ENCODE measurements around the gene FAM20A. TPM values are rescaled to one million over a fixed set of nuclear protein-coding genes. Genes with fewer than 3 reads are reported as not detected.

Gene FAM20A
- total and polyA plus RNA-seq, 2 of the 8 experiments (the other 6 are each of a cell fraction or from before 2014, with no cell fraction given) = 3.6 to 11.9 TPM

DNA sequence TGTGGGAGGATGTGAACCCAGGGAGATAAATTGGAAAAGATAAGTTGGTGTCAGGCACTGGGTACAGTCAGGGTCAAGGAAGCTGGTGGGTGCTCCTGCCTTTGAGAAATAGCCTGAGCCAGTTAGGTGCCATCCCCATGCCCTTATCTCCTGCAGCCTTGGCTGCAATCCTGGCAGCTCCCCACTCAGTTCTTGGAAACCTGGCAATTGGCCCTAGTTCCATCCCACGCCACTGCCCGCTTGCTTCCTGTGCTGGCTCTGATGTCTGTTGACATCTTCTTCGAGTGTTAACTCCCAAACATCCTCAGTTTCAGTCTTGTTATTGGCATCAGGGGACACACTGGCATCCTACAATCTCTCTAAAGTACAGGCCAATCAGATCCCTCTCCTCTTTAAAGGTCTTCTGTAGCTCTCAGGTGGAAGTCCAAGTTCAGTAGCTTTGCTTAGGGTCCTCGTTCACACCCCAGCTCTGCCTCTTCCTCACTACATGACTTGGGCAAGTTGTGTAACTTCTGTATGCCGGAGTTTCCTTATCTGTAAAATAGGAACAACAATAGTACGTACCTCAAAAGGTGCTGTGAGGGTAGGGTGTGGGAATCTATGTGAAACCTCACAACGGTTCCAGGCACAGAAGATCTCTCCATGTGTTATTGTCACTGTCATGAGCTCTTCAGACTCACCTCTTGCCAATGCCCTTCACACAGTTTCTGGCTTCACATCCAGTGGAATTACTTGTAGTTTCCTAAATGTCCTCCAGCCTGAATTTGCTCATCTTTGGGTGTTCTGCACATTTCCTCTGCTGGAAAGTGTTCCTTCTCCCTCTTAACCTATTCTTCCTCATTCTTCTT is 102.5 kb downstream of the FAM20A start (continued):
- TF ChIP-seq, protein P1, sequence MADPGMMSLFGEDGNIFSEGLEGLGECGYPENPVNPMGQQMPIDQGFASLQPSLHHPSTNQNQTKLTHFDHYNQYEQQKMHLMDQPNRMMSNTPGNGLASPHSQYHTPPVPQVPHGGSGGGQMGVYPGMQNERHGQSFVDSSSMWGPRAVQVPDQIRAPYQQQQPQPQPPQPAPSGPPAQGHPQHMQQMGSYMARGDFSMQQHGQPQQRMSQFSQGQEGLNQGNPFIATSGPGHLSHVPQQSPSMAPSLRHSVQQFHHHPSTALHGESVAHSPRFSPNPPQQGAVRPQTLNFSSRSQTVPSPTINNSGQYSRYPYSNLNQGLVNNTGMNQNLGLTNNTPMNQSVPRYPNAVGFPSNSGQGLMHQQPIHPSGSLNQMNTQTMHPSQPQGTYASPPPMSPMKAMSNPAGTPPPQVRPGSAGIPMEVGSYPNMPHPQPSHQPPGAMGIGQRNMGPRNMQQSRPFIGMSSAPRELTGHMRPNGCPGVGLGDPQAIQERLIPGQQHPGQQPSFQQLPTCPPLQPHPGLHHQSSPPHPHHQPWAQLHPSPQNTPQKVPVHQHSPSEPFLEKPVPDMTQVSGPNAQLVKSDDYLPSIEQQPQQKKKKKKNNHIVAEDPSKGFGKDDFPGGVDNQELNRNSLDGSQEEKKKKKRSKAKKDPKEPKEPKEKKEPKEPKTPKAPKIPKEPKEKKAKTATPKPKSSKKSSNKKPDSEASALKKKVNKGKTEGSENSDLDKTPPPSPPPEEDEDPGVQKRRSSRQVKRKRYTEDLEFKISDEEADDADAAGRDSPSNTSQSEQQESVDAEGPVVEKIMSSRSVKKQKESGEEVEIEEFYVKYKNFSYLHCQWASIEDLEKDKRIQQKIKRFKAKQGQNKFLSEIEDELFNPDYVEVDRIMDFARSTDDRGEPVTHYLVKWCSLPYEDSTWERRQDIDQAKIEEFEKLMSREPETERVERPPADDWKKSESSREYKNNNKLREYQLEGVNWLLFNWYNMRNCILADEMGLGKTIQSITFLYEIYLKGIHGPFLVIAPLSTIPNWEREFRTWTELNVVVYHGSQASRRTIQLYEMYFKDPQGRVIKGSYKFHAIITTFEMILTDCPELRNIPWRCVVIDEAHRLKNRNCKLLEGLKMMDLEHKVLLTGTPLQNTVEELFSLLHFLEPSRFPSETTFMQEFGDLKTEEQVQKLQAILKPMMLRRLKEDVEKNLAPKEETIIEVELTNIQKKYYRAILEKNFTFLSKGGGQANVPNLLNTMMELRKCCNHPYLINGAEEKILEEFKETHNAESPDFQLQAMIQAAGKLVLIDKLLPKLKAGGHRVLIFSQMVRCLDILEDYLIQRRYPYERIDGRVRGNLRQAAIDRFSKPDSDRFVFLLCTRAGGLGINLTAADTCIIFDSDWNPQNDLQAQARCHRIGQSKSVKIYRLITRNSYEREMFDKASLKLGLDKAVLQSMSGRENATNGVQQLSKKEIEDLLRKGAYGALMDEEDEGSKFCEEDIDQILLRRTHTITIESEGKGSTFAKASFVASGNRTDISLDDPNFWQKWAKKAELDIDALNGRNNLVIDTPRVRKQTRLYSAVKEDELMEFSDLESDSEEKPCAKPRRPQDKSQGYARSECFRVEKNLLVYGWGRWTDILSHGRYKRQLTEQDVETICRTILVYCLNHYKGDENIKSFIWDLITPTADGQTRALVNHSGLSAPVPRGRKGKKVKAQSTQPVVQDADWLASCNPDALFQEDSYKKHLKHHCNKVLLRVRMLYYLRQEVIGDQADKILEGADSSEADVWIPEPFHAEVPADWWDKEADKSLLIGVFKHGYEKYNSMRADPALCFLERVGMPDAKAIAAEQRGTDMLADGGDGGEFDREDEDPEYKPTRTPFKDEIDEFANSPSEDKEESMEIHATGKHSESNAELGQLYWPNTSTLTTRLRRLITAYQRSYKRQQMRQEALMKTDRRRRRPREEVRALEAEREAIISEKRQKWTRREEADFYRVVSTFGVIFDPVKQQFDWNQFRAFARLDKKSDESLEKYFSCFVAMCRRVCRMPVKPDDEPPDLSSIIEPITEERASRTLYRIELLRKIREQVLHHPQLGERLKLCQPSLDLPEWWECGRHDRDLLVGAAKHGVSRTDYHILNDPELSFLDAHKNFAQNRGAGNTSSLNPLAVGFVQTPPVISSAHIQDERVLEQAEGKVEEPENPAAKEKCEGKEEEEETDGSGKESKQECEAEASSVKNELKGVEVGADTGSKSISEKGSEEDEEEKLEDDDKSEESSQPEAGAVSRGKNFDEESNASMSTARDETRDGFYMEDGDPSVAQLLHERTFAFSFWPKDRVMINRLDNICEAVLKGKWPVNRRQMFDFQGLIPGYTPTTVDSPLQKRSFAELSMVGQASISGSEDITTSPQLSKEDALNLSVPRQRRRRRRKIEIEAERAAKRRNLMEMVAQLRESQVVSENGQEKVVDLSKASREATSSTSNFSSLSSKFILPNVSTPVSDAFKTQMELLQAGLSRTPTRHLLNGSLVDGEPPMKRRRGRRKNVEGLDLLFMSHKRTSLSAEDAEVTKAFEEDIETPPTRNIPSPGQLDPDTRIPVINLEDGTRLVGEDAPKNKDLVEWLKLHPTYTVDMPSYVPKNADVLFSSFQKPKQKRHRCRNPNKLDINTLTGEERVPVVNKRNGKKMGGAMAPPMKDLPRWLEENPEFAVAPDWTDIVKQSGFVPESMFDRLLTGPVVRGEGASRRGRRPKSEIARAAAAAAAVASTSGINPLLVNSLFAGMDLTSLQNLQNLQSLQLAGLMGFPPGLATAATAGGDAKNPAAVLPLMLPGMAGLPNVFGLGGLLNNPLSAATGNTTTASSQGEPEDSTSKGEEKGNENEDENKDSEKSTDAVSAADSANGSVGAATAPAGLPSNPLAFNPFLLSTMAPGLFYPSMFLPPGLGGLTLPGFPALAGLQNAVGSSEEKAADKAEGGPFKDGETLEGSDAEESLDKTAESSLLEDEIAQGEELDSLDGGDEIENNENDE (IDR thresholded peaks at IDR 0.05; ENCODE audit: insufficient replicate concordance, low read length) = no peak
- TF ChIP-seq SP1 (IDR thresholded peaks at IDR 0.05; ENCODE audit: low read depth, low read length) = no peak
- no peak for TF ChIP-seq SUZ12 (IDR thresholded peaks at IDR 0.05; ENCODE audit: low read length)
- no peak for TF ChIP-seq ASH2L (IDR thresholded peaks at IDR 0.05; ENCODE audit: low read length)
- no peak for TF ChIP-seq POU5F1 (IDR thresholded peaks at IDR 0.05; ENCODE audit: low read depth, low read length)
- TF ChIP-seq CEBPB (IDR thresholded peaks at IDR 0.05; ENCODE audit: low read depth, low read length) = no peak
- no peak for TF ChIP-seq ZNF274 (IDR thresholded peaks at IDR 0.05; ENCODE audit: borderline replicate concordance, extremely low read depth, low read length)
- TF ChIP-seq SIN3A (conservative IDR thresholded peaks at IDR 0.05 in 1 of 2, IDR thresholded peaks at IDR 0.05 in 1 of 2; ENCODE audit: low read depth in 1 of 2, low read length in 2 of 2) = no peak
- no peak for TF ChIP-seq POLR2AphosphoS5 (IDR thresholded peaks at IDR 0.05; ENCODE audit: low read depth, low read length)
- TF ChIP-seq EGR1 (IDR thresholded peaks at IDR 0.05; ENCODE audit: borderline replicate concordance, low read depth, low read length) = no peak
- TF ChIP-seq CREB1 (IDR thresholded peaks at IDR 0.05) = no peak
